Activated naive CD8-positive, alpha-beta T cell treated with anti-CD3 and anti-CD28 coated beads, Interleukin-2, amount 50 U/mL, for 16 hours (primary cell): ENCODE measurements around the gene PRSS22.

Experiments used
- DNase-seq: peaks from one replicate; pipeline ENCODE4 v3.0.0-alpha.2; 2020; ENCODE audit warnings: low read depth, low spot score

Gene PRSS22

DNA sequence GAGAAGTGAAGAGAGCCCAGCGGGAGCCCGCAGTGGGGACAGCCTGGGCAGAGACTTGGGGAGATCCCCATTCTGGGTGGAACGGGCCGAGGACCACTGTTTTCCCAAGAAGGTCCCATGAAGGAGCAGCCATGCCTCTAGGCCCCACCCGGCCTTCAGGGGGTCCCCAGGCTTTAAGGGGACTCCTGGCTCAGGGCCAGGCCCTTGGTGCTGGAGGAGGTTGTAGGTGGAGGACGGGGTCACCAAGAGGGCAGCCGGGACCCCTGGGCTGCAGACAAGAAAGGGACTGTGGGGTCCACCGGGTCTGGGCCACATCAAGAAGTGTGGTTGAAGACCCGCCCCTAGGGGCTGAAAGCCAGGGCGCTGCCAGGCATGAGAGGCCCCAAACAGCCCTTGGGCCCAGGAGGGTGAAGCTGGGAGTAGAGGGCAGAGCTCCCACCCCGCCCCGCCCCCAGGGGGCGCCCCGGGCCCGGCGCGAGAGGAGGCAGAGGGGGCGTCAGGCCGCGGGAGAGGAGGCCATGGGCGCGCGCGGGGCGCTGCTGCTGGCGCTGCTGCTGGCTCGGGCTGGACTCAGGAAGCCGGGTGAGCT lies 41.1 kb downstream of the PRSS22 start, which contains the start of gene PRSS21:
Gene PRSS21 (plus strand): TSS at position 487 of the 589 bp plus-strand sequence. CDS start 32 bp downstream, at position 519.
- DNase-seq, result no peak

DNA sequence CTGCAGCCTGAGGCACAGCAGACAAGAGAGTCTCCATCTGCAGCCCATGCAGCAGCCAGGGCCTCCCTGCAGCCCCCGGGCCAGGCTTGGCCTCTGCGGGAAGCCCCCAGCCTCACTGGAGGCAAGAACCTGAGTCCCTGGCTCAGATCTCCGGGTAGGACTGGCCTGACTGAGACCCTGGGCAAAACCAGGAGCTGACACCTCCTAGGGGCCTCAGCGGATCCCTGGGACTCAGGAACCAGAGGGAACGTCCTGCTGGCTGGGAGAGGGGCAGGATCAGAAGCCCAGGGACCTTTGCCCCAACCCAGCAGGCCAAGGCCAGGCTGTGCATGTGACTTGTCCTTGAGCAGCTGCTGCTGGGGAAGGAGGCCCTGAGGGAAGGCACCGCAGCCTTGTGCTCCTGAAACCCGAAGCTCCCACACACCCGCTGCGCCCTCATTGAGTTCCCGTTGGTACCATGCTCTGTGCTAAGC lies 42.6 kb downstream of the PRSS22 start:
- DNase-seq, result no peak

DNA sequence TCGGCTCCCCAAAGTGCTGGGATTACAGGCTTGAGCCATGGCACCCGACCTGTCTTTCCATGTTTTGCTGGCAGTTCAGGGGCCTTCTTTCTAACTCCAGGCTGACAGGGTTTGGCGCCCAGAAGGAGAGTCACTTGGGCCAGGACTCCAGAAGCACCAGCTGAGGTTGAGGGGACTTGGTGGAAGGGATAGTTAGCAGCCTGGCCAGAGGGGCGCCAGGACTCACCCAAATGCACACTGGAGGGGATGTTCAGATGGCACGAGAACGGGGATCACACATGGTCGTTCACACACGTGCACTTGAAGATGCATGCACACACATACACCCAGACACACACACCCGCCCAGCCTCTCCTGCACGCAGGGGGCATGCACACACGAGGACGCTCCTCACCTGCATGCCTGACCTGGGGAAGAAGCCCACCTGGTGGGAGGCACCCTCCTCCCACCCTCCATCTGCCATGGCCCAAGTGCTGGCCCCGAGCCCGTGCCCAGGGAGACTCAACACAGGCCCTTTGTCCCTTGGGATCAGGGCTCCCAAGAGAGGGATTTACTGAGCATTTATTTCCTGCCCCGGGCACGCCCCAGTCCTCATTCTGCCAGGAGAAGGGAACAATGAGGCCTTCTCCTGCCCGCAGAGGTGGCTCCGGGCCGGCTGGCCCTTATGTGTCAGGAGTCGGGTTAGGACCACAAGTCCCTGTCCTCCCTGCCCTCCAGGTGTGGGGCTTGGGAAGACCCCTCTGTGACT lies 43.2 kb downstream of the PRSS22 start:
- DNase-seq, result no peak

DNA sequence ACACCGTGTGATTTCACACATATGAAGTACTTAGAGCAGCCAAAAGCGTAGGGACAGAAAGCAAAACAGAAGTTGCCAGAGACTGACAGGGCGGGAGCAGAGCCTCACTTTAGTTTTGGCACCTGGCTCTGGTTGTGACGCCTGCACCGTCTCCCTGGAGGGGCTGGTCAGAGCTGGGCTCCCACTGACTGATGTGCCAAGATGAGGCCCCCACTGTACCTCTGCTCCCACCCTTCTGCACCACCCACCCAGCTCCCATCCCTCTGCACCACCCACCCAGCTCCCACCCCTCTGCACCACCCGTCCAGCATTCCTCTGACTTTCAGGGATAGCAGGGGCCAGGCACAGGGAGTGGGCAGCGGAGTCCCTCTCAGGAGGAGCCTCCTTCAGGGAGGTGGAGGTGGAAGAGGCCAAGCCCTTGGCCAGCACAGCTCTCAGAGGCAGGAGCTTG lies 44.2 kb downstream of the PRSS22 start:
- no peak for DNase-seq

DNA sequence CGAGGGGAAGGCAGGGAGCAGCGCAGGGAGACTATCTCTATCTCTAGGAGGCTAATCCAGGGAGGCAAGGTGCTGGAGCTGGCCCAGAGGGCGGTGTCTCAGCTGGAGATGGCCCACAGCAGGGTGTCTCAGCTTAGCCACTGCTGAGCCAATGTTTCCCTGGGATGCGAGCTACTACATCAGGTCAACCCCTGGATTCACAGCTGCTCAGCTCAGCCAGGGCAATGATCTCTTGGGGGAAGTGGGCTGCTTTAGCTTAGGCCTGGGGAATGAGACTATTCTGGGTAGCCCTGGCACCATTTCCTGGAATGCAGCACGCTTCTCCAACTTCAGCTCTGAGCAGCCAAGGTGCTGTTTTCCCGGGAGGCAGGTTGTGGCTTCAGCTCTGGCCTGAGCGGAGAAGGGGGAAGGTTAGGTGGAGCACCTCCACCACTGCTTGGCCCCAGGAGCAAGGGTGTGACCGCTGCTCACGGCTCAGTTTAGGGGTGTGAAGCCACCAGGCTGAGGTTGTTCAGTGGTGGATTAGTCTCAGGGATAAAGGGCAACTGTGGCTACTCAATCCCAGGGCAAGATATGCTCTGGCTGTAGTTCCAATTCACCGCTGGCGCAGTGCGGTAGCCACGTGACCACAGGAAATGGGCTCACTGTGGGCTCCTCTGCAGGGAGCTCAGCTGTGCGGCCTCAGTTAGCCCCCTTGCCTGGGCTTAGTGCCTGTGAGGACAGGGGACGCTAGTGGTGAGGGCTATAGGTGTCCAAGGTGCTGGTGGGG lies 46.1 kb downstream of the PRSS22 start:
- DNase-seq, result no peak

DNA sequence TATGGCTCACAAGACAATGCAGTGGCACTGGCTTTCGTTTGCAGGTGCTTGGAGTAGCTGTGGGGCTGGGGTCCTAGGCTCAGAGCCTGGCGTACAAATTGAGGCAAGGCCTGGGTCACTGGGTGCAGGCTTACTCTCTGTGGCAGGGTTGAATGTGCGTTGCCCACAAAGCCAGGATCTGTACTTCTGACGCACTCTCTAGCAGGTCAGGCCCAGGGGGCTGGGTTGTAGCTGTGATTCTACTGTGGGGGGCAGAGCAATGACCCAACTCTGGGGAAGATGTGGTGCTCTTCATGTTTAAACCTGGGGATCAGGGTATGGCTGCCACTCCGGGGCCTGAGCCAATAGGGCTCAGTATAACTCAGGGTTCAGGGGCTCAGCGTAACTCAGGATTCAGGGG lies 47.3 kb downstream of the PRSS22 start:
- DNase-seq, result no peak

DNA sequence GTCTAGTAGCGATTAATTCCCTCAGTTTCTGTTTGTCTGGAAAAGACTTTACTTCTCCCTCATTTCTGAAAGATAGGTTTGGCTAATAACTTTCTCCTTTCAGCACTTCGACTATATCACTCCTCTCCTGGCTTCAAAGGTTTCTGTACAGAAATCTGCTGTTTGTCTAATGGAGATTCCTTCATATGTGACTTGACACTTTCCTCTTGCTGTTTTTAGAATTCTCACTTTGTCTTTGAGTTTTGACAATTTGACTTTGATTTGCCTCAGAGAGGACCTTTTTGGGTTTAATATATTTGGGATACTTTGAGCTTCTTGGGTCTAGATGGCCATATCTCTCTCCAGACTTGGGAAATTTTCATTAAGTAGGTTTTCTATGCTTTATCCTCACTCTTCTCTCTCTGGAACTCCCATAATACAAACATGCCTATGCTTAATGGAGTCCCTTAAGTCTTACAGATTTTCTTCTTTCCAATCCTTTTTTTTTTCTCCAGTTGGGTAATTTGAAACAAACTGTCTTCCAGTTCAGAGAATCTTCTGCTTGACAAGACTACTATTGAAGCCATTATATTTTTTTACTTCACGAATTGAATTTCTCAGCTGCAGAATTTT lies 48.7 kb downstream of the PRSS22 start:
- no peak for DNase-seq

DNA sequence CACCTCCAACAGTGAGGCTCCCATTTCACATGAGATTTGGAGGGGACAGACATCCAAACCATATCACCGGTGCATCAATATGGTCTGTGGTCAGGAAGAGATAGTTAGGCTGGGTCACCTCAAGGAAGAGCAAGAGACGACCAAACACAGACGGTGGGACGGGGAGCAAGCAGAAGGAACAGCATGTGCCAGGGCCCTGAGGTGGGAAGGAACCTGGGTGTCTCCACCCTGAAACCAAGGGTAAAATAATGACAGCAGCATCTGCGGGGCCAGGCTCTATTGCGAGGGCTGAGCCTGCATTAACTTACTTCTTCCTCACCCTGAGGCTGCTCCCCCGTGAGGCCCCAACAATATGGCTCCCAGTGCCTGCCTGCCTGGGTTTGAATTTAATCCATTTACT lies 49.8 kb downstream of the PRSS22 start:
- DNase-seq, result no peak

DNA sequence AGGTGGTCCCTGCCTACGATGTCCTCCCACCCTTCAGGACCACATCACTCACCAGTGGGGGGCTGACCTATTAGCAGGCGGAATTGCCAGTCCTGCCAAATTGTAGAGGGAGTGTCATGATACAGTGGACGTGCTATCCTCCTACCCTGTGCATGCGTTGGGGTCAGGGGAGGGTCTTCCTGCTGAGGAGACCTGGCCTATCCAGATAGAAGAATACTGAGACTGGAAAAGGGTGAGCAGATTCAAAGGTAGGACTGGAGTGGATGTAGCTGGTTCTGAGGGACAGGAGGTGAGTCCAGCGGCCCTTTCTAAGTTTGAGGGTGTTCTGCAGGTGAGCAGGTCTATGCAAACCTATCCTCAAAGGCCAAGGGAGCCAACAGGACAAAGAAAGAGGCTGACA lies 51.7 kb downstream of the PRSS22 start:
- DNase-seq, result no peak

DNA sequence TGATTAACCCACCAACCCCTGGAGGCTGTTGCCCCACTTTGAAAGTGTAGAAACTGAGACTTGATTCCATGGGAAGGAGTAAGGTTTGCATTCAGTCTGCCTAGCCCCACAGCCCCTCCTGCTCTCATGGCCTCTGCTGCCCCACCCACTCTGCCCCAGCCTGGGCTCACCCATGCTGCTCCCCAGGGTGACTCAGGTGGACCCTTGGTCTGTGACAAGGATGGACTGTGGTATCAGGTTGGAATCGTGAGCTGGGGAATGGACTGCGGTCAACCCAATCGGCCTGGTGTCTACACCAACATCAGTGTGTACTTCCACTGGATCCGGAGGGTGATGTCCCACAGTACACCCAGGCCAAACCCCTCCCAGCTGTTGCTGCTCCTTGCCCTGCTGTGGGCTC lies 53.2 kb downstream of the PRSS22 start:
- DNase-seq, result no peak

DNA sequence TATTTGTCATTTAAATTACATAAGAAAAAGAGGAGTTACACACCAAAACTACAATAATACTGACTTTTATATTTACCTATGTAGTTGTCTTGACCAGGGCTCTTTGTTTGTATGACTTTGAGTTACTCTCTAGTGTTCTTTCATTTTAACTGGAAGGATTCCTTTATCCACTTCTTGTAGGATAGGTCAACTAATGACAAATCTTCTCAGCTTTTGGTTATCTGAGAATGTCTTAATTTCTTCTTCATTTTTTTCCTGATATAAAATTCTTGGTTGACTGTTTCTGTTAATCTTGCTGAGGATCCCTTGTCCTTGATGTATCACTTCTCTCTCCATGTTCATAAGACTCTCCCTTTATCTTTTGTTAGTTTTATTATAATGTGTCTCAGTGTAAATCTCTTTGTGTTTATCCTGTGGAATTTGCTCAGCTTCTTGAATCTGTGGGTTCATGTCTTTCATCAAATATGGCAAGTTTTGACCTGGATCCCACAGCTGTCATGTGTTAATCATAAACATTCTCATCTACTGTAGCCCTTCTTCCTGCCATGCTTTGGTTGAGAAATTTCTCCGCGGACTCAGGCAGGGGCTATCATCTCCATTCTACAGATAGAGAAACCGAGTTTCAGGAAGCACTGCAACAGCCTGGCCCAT lies 54.3 kb downstream of the PRSS22 start:
- DNase-seq, result no peak
